Tibial nerve (tissue), 3 donors: Measurements from ENCODE around the gene AXIN1.

Experiments used
- CTCF ChIP-seq, 5 experiments: fragments of 200-600 bp in 3 of 5; fragments of 450-650 bp in 2 of 5; sonication (generic) in 3 of 5; IDR thresholded peaks; one replicate each; pipeline ENCODE4 v1.5.1; 2016 to 2019; ENCODE audit warnings: antibody characterized with exemption in 5 of 5, mild to moderate bottlenecking in 3 of 5, moderate library complexity in 2 of 5
- POLR2A ChIP-seq, 2 donors: fragments of 450-650 bp; IDR thresholded peaks; one replicate each; pipeline ENCODE4 v1.6.1; 2017; ENCODE audit warnings: antibody characterized with exemption in 2 of 2, mild to moderate bottlenecking in 2 of 2, moderate library complexity in 2 of 2

DNA sequence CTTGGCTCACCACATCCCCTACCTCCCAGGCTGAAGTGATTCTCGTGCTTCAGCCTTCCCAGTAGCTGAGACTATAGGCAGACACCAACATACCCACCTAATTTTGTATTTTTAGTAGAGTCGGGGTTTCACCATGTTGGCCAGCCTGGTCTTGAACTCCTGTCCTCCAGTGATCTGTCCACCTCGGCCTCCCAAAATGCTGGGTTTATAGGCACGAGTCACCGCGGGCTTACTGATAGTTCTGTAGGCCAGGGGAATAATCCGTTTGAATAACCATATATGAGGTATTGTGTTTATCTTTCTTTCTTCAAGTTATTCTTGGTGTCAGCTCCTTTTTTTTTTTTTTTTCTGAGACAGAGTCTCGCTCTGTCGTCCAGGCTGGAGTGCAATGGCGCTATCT, 110.2 kb downstream of the AXIN1 start:
- TF ChIP-seq CTCF (IDR thresholded peaks at IDR 0.05) (no peak), POLR2A (IDR thresholded peaks at IDR 0.05) (no peak)
